H1 (cell line): ENCODE results near the gene CELF3. TPM values are rescaled to one million over a fixed set of nuclear protein-coding genes. Genes with fewer than 3 reads are reported as not detected.

Source experiments
- CTCF ChIA-PET: fragments of 300-600 bp; sonication (Branson Sonifier 250); formaldehyde crosslinking; loops from one replicate; lab custom pipeline; 2021; ENCODE audit not compliant: partially characterized antibody; lab: Charles Lee
- POLR2A ChIA-PET: fragments of 300-600 bp; sonication (Branson Sonifier 250); formaldehyde crosslinking; loops from one replicate; lab custom pipeline; 2021; ENCODE audit warnings: inconsistent platforms; ENCODE audit not compliant: partially characterized antibody; lab: Charles Lee
- DNase-seq, 2 experiments: peaks; one replicate each; pipeline versions ENCODE4 v3.0.0 to v3.0.0-alpha.2; 2010 to 2022; ENCODE audit warnings: low spot score in 2 of 2, low read depth in 1 of 2, mixed read lengths in 1 of 2
- FAIRE-seq: peaks from 2 replicates; lab custom pipeline; 2011; peaks lifted over from hg19 to GRCh38; lab: Jason Lieb, UNC
- H2AFZ ChIP-seq: 2 replicates; pipeline ENCODE4 v1.8.1; 2012; ENCODE audit warnings: low read length, inconsistent platforms
- H2AK5ac ChIP-seq: 2 replicates; pipeline ENCODE4 v1.6.1; 2013; ENCODE audit warnings: low read depth, low read length
- H2BK120ac ChIP-seq: replicated peaks from 2 replicates; pipeline ENCODE3; 2013; ENCODE audit warnings: low read depth, low read length, inconsistent platforms
- H2BK12ac ChIP-seq: 2 replicates; pipeline ENCODE4 v1.6.1; 2013; ENCODE audit warnings: low read depth, low read length
- H2BK15ac ChIP-seq: 2 replicates; pipeline ENCODE4 v1.6.1; 2013; ENCODE audit warnings: low read length
- H2BK20ac ChIP-seq: 2 replicates; pipeline ENCODE4 v1.6.1; 2013; ENCODE audit warnings: low read length
- H2BK5ac ChIP-seq: 2 replicates; pipeline ENCODE4 v1.6.1; 2013; ENCODE audit warnings: low read depth, low read length
- H3K14ac ChIP-seq: 2 replicates; pipeline ENCODE4 v1.6.1; 2013; ENCODE audit warnings: inconsistent platforms; ENCODE audit not compliant: insufficient read length
- H3K18ac ChIP-seq: 2 replicates; pipeline ENCODE4 v1.6.1; 2013; ENCODE audit warnings: low read length; ENCODE audit errors: extremely low read depth
- H3K23ac ChIP-seq: 2 replicates; pipeline ENCODE4 v1.6.1; 2013; ENCODE audit warnings: inconsistent platforms; ENCODE audit not compliant: insufficient read length
- H3K23me2 ChIP-seq: 2 replicates; pipeline ENCODE4 v1.6.1; 2013; ENCODE audit warnings: low read depth, low read length
- H3K27ac ChIP-seq: 2 replicates; pipeline ENCODE4 v1.6.1; 2011; ENCODE audit warnings: low read depth, low read length, inconsistent platforms
- H3K27me3 ChIP-seq, 4 experiments: replicated peaks in 1 of 4; 1 replicate in 1 of 4; 2 replicates in 3 of 4; pipeline versions ENCODE4 v1.6.1 to v1.8.1; 2011 to 2013; ENCODE audit warnings: low read length in 3 of 4, mild to moderate bottlenecking in 3 of 4, inconsistent platforms in 2 of 4, mixed read lengths in 2 of 4, moderate library complexity in 1 of 4; ENCODE audit not compliant: control insufficient read depth in 3 of 4, insufficient read depth in 3 of 4; ENCODE audit errors: extremely low read depth in 1 of 4
- H3K36me3 ChIP-seq, 4 experiments: 2 replicates each; pipeline versions ENCODE4 v1.6.1 to v1.8.1; 2011 to 2013; ENCODE audit warnings: mild to moderate bottlenecking in 4 of 4, low read length in 3 of 4, moderate library complexity in 2 of 4, control low read depth in 1 of 4, inconsistent platforms in 1 of 4; ENCODE audit not compliant: insufficient read depth in 4 of 4, control insufficient read depth in 2 of 4
- H3K4ac ChIP-seq: replicated peaks from 2 replicates; pipeline ENCODE3; 2013; ENCODE audit warnings: low read length, low read depth, mixed read lengths, inconsistent platforms; ENCODE audit not compliant: insufficient read length
- H3K4me1 ChIP-seq, 4 experiments: replicated peaks in 1 of 4; 1 replicate in 1 of 4; 2 replicates in 3 of 4; pipeline versions ENCODE4 v1.6.1 to v1.8.1; 2011 to 2013; ENCODE audit warnings: low read length in 3 of 4, inconsistent platforms in 2 of 4, mixed read lengths in 1 of 4; ENCODE audit not compliant: insufficient read depth in 4 of 4, control insufficient read depth in 3 of 4
- H3K4me2 ChIP-seq, 2 experiments: 2 replicates each; pipeline versions ENCODE4 v1.6.1 to v1.8.1; 2011 to 2013; ENCODE audit warnings: low read depth in 2 of 2, low read length in 2 of 2, control low read depth in 1 of 2, inconsistent platforms in 1 of 2, mild to moderate bottlenecking in 1 of 2; ENCODE audit not compliant: insufficient read depth in 1 of 2
- H3K4me3 ChIP-seq, 4 experiments: fragments of 200-600, 300-600 bp in 1 of 4; sonication (generic), shearing (Covaris generic), sonication (Bioruptor Twin) in 1 of 4; 2 replicates each; pipeline versions ENCODE4 v1.5.1 to v1.8.1; 2011 to 2016; ENCODE audit warnings: low read length in 4 of 4, low read depth in 3 of 4, control low read depth in 2 of 4, inconsistent platforms in 2 of 4, mild to moderate bottlenecking in 2 of 4, mixed read lengths in 1 of 4, moderate library complexity in 1 of 4; ENCODE audit not compliant: insufficient read depth in 2 of 4; ENCODE audit errors: extremely low read depth in 1 of 4
- H3K56ac ChIP-seq: replicated peaks from 2 replicates; pipeline ENCODE3; 2013; ENCODE audit warnings: low read depth, mild to moderate bottlenecking, mixed read lengths, low read length, inconsistent platforms; ENCODE audit not compliant: insufficient read length
- H3K79me1 ChIP-seq: 2 replicates; pipeline ENCODE4 v1.6.1; 2013; ENCODE audit warnings: low read depth, low read length, control low read depth
- H3K79me2 ChIP-seq, 2 experiments: 2 replicates each; pipeline versions ENCODE4 v1.6.1 to v1.8.1; 2012 to 2013; ENCODE audit warnings: low read length in 2 of 2, mild to moderate bottlenecking in 2 of 2, inconsistent platforms in 1 of 2; ENCODE audit not compliant: insufficient read depth in 2 of 2, control insufficient read depth in 1 of 2
- H3K9ac ChIP-seq, 4 experiments: replicated peaks in 1 of 4; 1 replicate in 1 of 4; 2 replicates in 3 of 4; pipeline versions ENCODE4 v1.6.1 to v1.8.1; 2011 to 2013; ENCODE audit warnings: low read depth in 3 of 4, low read length in 3 of 4, control low read depth in 2 of 4, mild to moderate bottlenecking in 2 of 4, moderate library complexity in 2 of 4, inconsistent platforms in 1 of 4; ENCODE audit errors: extremely low read depth in 1 of 4
- H3K9me3 ChIP-seq, 2 experiments: 2 replicates each; pipeline versions ENCODE4 v1.6.1 to v1.8.1; 2012 to 2013; ENCODE audit warnings: mild to moderate bottlenecking in 2 of 2, moderate library complexity in 2 of 2, control low read depth in 1 of 2, inconsistent platforms in 1 of 2, low read depth in 1 of 2, low read length in 1 of 2, mixed read lengths in 1 of 2; ENCODE audit not compliant: insufficient read depth in 2 of 2
- H4K20me1 ChIP-seq, 2 experiments: replicated peaks in 1 of 2; 2 replicates each; pipeline versions ENCODE3 to v1.8.1; 2011 to 2013; ENCODE audit warnings: inconsistent platforms in 2 of 2, low read length in 2 of 2, mild to moderate bottlenecking in 1 of 2; ENCODE audit not compliant: insufficient read depth in 2 of 2, control insufficient read depth in 1 of 2
- H4K5ac ChIP-seq: 2 replicates; pipeline ENCODE4 v1.6.1; 2013; ENCODE audit warnings: low read length, low read depth, mixed read lengths, inconsistent platforms; ENCODE audit not compliant: insufficient read length
- H4K8ac ChIP-seq: 2 replicates; pipeline ENCODE4 v1.8.0; 2013; ENCODE audit warnings: mild to moderate bottlenecking, moderate library complexity, low read length, inconsistent platforms; ENCODE audit not compliant: insufficient read depth; ENCODE audit errors: extremely low read depth
- H4K91ac ChIP-seq: replicated peaks from 2 replicates; pipeline ENCODE3; 2013; ENCODE audit warnings: low read length, mixed read lengths, inconsistent platforms; ENCODE audit not compliant: insufficient read length
- CHD2 ChIP-seq: IDR thresholded peaks from 2 replicates; pipeline ENCODE4 v1.6.1; 2012; ENCODE audit warnings: low read length, improper control_type of control experiment
- CREB1 ChIP-seq: IDR thresholded peaks from 2 replicates; pipeline ENCODE4 v1.6.1; 2012; ENCODE audit warnings: inconsistent platforms
- CTBP2 ChIP-seq: IDR thresholded peaks from 2 replicates; pipeline ENCODE4 v1.7.0; 2011; ENCODE audit warnings: borderline replicate concordance, mild to moderate bottlenecking, moderate library complexity, mixed read lengths, low read length; ENCODE audit not compliant: insufficient read depth, insufficient read length
- EP300 ChIP-seq, 2 experiments: IDR thresholded peaks; 1 replicate in 1 of 2; 2 replicates in 1 of 2; pipeline ENCODE4 v1.6.1; 2011 to 2012; ENCODE audit warnings: low read depth in 2 of 2, low read length in 2 of 2, mild to moderate bottlenecking in 2 of 2, borderline replicate concordance in 1 of 2, inconsistent platforms in 1 of 2, moderate library complexity in 1 of 2
- GTF2F1 ChIP-seq: IDR thresholded peaks from 2 replicates; pipeline ENCODE4 v1.6.1; 2012; ENCODE audit warnings: low read depth, low read length, improper control_type of control experiment, borderline replicate concordance
- HDAC2 ChIP-seq, 2 experiments: fragments of 300-600 bp in 1 of 2; sonication (generic) in 1 of 2; IDR thresholded peaks; 2 replicates each; pipeline ENCODE4 v1.6.1; 2011 to 2012; ENCODE audit warnings: low read depth in 2 of 2, low read length in 2 of 2, mild to moderate bottlenecking in 2 of 2, moderate library complexity in 2 of 2, borderline replicate concordance in 1 of 2, inconsistent platforms in 1 of 2
- KDM1A ChIP-seq: fragments of 200-600, 300-600 bp; sonication (generic); IDR thresholded peaks from 2 replicates; pipeline ENCODE4 v1.7.1; 2016; ENCODE audit warnings: mild to moderate bottlenecking, low read length, borderline replicate concordance
- MAX ChIP-seq: IDR thresholded peaks from 2 replicates; pipeline ENCODE4 v1.6.1; 2012; ENCODE audit warnings: inconsistent platforms
- SAP30 ChIP-seq: fragments of 300-600 bp; sonication (generic); IDR thresholded peaks from 2 replicates; pipeline ENCODE4 v1.7.1; 2012; ENCODE audit warnings: low read length, moderate library complexity, mild to moderate bottlenecking, inconsistent platforms; ENCODE audit not compliant: insufficient read depth, insufficient replicate concordance
- SP4 ChIP-seq: IDR thresholded peaks from 2 replicates; pipeline ENCODE4 v1.6.1; 2012; ENCODE audit warnings: low read length, inconsistent platforms
- WGBS, 2 experiments: shearing (Covaris generic) in 1 of 2; methylation state at CpG; one replicate each; pipeline versions ENCODE4 v1.1.6 to v1.1.7; 2013 to 2015; ENCODE audit warnings: low lambda C conversion rate in 2 of 2, mixed read lengths in 2 of 2, inconsistent platforms in 1 of 2, low coverage in 1 of 2, missing lambda C conversion rate in 1 of 2; ENCODE audit not compliant: insufficient replicate concordance in 2 of 2, insufficient coverage in 1 of 2, insufficient read length in 1 of 2; ENCODE audit errors: extremely low coverage in 1 of 2, missing lambda C conversion rate in 1 of 2; 5-methylcytosine and 5-hydroxymethylcytosine counted together
- polyA plus RNA-seq, 7 experiments: library from polyadenylated mRNA; depleted of rRNA in 3 of 7; stranded (reverse) in 5 of 7; unstranded in 2 of 7; fragments of >200 nt in 5 of 7; fragments of 200-250 nt in 2 of 7; gene quantifications; 1 replicate in 5 of 7; 2 replicates in 1 of 7; 4 replicates in 1 of 7; pipeline versions ENCODE4 v1.2.1 to v1.2.3, GENCODE V29; 2011 to 2013; ENCODE audit warnings: missing spikeins in 2 of 7, mixed read lengths in 2 of 7
- total RNA-seq: library from RNA; stranded (reverse); fragmentation: NEBNext Ultra II Directional; extraction: Animal tissue kit (Norgen Biotek cat#: 25700); gene quantifications from 2 replicates; pipeline ENCODE4 v1.2.1, GENCODE V29; 2021

Gene CELF3
- total and polyA plus RNA-seq, 2 of the 8 experiments (the other 6 are each of a cell fraction or from before 2014, with no cell fraction given): 0.34 to 1.2 TPM

GRCh38 chr1:151756291-151756690 lies 39.7 kb upstream of the CELF3 start:
- H2BK5ac ChIP-seq: no peak overlapping the region
- no peak for FAIRE-seq
- H3K4me3 ChIP-seq: no peak overlapping the region
- no peaks in the 10 kb centered on the region for H3K79me2 ChIP-seq
- POLR2A ChIA-PET: interaction anchor here (0.6 to 1.2 kb wide), 3 partner anchors 11 to 145 kb away, joined by 4 to 5 read pairs (median 4); partner anchors contain the start of gene SNX27
- no peak overlapping the region for H2AK5ac ChIP-seq
- no peaks in the 10 kb centered on the region for H3K23me2 ChIP-seq
- TF ChIP-seq KDM1A (no peak), EP300 (IDR thresholded peaks at IDR 0.05; ENCODE audit: borderline replicate concordance in 1 of 2, low read depth in 2 of 2, low read length in 2 of 2) (no peak), SAP30 (no peak), CTBP2 (no peak), HDAC2 (IDR thresholded peaks at IDR 0.05; ENCODE audit: borderline replicate concordance in 1 of 2, low read depth in 2 of 2, low read length in 2 of 2) (no peak), SP4 (no peak), CREB1 (no peak), GTF2F1 (no peak), MAX (no peak), CHD2 (no peak)
- TF ChIP-seq, all 59 proteins: peak for 0
- CTCF ChIA-PET: interaction anchor here (0.7 to 0.9 kb wide), 3 partner anchors 21 to 118 kb away, joined by 3 to 4 read pairs (median 3); no protein-coding TSS in a partner anchor
- no peak overlapping the region for H2BK12ac ChIP-seq
- H3K9me3 ChIP-seq: no peaks in the 10 kb centered on the region
- no peak overlapping the region for H3K56ac ChIP-seq
- H3K27me3 ChIP-seq: no peaks in the 10 kb centered on the region
- no peak overlapping the region for H2BK15ac ChIP-seq
- no peaks in the 10 kb centered on the region for H3K4me1 ChIP-seq
- no peak overlapping the region for H3K4ac ChIP-seq
- H3K14ac ChIP-seq: no peak overlapping the region
- DNase-seq: no peak
- no peak overlapping the region for H4K91ac ChIP-seq
- no peak overlapping the region for H2AFZ ChIP-seq
- H4K8ac ChIP-seq: no peak overlapping the region
- no peaks in the 10 kb centered on the region for H4K20me1 ChIP-seq
- no peak overlapping the region for H3K4me2 ChIP-seq
- no peak overlapping the region for H4K5ac ChIP-seq
- H3K23ac ChIP-seq: no peak overlapping the region
- H3K27ac ChIP-seq: no peak overlapping the region
- no peak overlapping the region for H2BK120ac ChIP-seq
- WGBS, 2 experiments: 76% methylated on average over 1 of the region's 1 CpG; no CpG with 5 or more reads in 1 of the 2 experiments
- H3K18ac ChIP-seq: no peak overlapping the region
- H3K36me3 ChIP-seq: peaks cover 6 to 27% (median 17%) of the 10 kb centered on the region in 4 experiments; a peak in 7 of 8 replicates
- no peak overlapping the region for H3K9ac ChIP-seq
- no peaks in the 10 kb centered on the region for H3K79me1 ChIP-seq
- H2BK20ac ChIP-seq: no peak overlapping the region
